ENCODE measurements around the gene FES.

GRCh38 chr15:90889313-90889730 is 5.0 kb downstream of the FES start:
- TF ChIP-seq CTCF (conservative IDR thresholded peaks at IDR 0.05 in 1 of 2, IDR thresholded peaks at IDR 0.05 in 1 of 2; ENCODE audit: low read depth in 1 of 2, low read length in 2 of 2) (no peak), EZH2 (IDR thresholded peaks at IDR 0.05; ENCODE audit: low read length, missing control alignments) (no peak)
